HG03095 (cell line): ENCODE data around the gene MUC5AC.
"Not testable (repeated sequence)": the region's sequence is repeated elsewhere in the genome, so short reads cannot be mapped to it uniquely, and the experiment has no call there.

ENCODE experiments used
- ATAC-seq: cut with Tn5 transposase; IDR thresholded peaks from one replicate; pipeline ENCODE4 v1.9.1; 2021; ENCODE audit warnings: moderate library complexity; ENCODE audit not compliant: unreplicated experiment

MUC5AC gene

GRCh38 chr11:1162138-1162475 is 4.4 kb downstream of the MUC5AC start:
- ATAC-seq = no peak

- no peak for ATAC-seq
Observed at GRCh38 chr11:1162491-1163311, 4.9 kb downstream of the MUC5AC start.

GRCh38 chr11:1163321-1163910 is 5.7 kb downstream of the MUC5AC start:
- no peak for ATAC-seq

- no peak for ATAC-seq
Observed at GRCh38 chr11:1163911-1164735, 6.4 kb downstream of the MUC5AC start.

GRCh38 chr11:1164779-1165255 is 7.1 kb downstream of the MUC5AC start:
- not testable (repeated sequence) for ATAC-seq

DNA sequence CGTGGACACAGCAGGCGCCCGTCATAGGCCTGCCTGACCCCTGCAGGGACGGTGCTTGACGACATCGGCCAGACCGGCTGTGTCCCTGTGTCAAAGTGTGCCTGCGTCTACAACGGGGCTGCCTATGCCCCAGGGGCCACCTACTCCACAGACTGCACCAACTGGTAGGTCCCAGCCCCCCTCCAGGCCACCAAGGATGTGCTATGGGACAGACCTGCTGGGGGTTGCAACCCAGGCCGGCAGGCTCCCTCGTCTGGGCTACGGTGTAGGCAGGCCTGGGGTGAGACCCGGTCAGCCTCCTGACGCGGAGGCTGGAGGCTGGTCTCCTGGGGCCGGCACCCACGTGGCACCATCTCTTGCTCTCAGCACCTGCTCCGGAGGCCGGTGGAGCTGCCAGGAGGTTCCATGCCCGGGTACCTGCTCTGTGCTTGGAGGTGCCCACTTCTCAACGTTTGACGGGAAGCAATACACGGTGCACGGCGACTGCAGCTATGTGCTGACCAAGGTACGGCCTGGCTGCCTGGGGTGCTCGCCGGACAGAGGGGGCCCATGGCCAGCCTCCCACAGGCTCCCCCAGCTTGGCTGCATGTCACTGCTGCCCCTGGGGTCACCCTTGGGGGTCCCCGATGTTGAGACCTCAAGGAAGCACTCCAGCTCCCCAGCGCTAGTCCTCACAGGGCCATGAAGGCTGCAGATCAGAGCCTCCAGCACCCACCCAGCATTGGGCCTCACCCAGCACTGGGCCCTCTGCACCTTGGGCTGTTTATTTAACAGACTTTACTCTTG is 7.7 kb downstream of the MUC5AC start:
- no peak for ATAC-seq

DNA sequence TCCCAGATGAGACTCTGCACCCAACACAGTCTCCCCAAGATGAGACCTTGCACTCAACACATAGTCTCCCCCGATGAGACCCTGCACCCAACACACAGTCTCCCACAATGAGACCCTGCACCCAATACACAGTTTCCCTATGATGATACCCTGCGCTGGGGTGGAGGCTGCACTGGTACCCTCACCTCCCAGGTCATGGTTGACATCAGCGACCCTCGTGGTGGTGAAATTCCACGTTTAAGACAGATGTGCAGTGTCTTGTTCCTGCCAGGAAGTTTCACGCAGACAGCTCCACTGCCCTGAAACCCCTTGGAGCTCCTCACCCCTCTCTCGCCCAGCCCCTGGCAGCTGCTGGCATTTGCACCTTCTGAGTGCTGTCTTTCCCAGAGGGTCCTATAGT is 9.5 kb downstream of the MUC5AC start:
- ATAC-seq = no peak

GRCh38 chr11:1167751-1168231 is 10.0 kb downstream of the MUC5AC start:
- no peak for ATAC-seq

DNA sequence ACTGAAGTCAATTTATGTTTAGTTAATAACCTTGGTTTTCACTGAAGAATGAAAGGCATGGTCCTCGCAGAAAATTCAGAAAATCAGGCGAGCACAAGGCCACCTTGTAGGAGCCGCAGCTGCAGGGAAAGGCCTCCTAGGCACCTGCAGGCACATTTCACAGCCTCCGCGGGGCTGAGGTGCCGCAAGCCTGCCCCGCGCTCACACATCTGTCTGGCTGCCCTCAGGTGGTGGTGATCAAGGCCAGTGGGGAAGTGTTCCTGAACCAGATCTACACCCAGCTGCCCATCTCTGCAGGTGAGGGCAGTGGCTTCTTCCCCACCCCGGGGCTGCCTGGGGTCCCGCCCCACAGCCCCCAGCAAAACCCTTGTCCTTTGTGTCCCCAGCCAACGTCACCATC is 10.5 kb downstream of the MUC5AC start:
- ATAC-seq = no peak

- no peak for ATAC-seq
Observed at GRCh38 chr11:1168721-1169161, 11.0 kb downstream of the MUC5AC start.

- no peak for ATAC-seq
Observed at GRCh38 chr11:1171223-1171984, 13.7 kb downstream of the MUC5AC start.

GRCh38 chr11:1171985-1172728 is 14.4 kb downstream of the MUC5AC start:
- ATAC-seq = no peak

DNA sequence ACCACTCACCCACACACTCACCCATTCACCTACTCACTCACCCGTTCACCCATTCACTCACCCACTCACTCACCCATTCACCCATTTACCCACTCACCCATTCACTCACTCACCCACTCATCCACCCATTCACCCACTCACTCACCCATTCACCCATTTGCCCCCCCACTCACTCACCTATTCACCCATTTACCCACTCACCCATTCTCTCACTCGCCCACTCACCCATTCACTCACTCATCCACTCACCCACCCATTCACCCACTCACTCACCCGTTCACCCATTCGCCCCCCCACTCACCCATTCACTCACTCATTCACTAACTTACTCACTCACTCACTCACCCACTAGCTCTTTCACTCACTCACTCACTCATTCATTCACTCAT is 15.0 kb downstream of the MUC5AC start:
- no peak for ATAC-seq

GRCh38 chr11:1173396-1173795 is 15.6 kb downstream of the MUC5AC start:
- ATAC-seq = not testable (repeated sequence)

GRCh38 chr11:1174441-1175370 is 17.0 kb downstream of the MUC5AC start:
- ATAC-seq = no peak

DNA sequence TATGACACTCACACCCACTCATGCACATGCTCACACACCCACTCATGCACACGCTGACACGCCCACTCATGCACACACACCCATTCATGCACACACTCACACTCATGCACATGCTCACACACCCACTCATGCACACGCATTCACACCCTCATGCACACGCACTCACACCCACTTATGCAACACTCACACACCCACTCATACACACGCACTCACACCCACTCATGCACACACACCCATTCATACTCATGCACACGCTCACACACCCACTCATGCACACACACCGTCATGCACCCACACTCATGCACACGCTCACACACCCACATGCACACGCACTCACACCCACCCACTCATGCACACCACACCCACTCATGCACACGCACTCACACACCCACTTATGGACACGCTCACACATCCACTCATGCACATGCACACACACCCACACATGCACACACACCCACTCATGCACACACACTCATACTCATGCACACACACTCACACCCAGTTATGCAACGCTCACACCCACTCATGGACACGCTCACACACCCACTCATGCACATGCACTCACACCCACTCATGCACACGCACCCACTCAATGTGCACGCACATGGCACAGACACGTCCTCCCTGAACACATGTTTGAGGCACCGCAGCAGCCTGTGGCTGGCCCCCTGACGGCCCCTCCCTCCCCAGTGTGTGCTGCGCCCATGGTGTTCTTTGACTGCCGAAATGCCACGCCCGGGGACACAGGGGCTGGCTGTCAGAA is 17.9 kb downstream of the MUC5AC start:
- no peak for ATAC-seq

DNA sequence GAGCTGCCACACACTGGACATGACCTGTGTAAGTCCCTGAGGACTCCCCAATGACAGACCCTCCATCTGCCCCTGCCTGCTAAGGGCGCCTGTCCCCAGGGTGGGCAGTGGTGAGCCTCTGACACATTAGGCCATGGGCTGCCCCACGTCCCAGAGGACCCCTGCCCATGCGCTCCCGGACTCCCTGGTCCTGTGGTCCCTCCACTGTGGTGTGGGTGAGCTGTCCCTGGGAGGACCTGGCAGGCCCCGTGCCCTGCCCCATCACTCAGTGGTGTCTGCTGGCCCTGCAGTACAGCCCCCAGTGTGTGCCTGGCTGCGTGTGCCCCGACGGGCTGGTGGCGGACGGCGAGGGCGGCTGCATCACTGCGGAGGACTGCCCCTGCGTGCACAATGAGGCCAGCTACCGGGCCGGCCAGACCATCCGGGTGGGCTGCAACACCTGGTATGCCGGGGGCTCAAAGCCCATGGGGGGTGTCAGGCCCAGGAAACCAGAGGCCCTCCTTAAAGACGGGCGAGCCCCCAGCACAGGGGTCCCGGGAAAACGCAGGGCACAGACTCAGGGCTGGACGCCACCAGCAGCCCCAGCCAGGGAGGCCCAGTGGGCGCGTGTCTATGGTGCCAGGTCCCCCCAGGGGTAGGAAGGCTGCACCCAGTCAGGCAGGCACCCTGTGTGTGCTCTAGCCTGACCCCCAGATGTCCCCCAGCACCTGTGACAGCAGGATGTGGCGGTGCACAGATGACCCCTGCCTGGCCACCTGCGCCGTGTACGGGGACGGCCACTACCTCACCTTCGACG is 18.7 kb downstream of the MUC5AC start:
- no peak for ATAC-seq
